MM.1S (cell line): Measurements from ENCODE around the gene CELF5.

Experiments
- DNase-seq: peaks from one replicate; pipeline ENCODE4 v3.0.0-alpha.2; 2015
- H2AFZ ChIP-seq: fragments of 300-600 bp; sonication (generic); 2 replicates; pipeline ENCODE4 v1.6.0; 2016; ENCODE audit warnings: antibody characterized with exemption, low read length
- H3F3A ChIP-seq: fragments of 300-600 bp; sonication (generic); 2 replicates; pipeline ENCODE4 v1.6.1; 2016; ENCODE audit warnings: mild to moderate bottlenecking, antibody characterized with exemption, low read length, moderate library complexity, mixed read lengths; ENCODE audit not compliant: insufficient read depth
- H3K27ac ChIP-seq: fragments of 300-600 bp; sonication (generic); 2 replicates; pipeline ENCODE4 v1.5.1; 2016; ENCODE audit warnings: mild to moderate bottlenecking, low read length
- H3K27me3 ChIP-seq: fragments of 300-600 bp; sonication (generic); replicated peaks from 2 replicates; pipeline ENCODE4 v1.6.0; 2016; ENCODE audit warnings: low read length; ENCODE audit not compliant: insufficient read depth
- H3K36me3 ChIP-seq: fragments of 300-600 bp; sonication (generic); replicated peaks from 2 replicates; pipeline ENCODE4 v1.6.1; 2016; ENCODE audit warnings: mild to moderate bottlenecking, low read length, mixed read lengths; ENCODE audit not compliant: insufficient read depth
- H3K4me1 ChIP-seq: fragments of 300-600 bp; sonication (generic); 2 replicates; pipeline ENCODE4 v1.6.1; 2016; ENCODE audit warnings: low read length, mixed read lengths
- H3K4me2 ChIP-seq: fragments of 300-600 bp; sonication (generic); 2 replicates; pipeline ENCODE4 v1.6.0; 2016; ENCODE audit warnings: low read depth, low read length
- H3K4me3 ChIP-seq: fragments of 300-600 bp; sonication (generic); 2 replicates; pipeline ENCODE4 v1.5.1; 2016; ENCODE audit warnings: low read length, mixed read lengths
- H3K79me2 ChIP-seq: fragments of 300-600 bp; sonication (generic); 2 replicates; pipeline ENCODE4 v1.6.1; 2016; ENCODE audit warnings: mixed run types, low read length, mixed read lengths
- H3K9ac ChIP-seq: fragments of 300-600 bp; sonication (generic); 2 replicates; pipeline ENCODE4 v1.6.1; 2016; ENCODE audit warnings: low read length, mixed read lengths
- H3K9me2 ChIP-seq: fragments of 300-600 bp; sonication (generic); replicated peaks from 2 replicates; pipeline ENCODE4 v1.6.1; 2016; ENCODE audit warnings: mild to moderate bottlenecking, low read length, mixed read lengths; ENCODE audit not compliant: insufficient read depth
- H3K9me3 ChIP-seq: fragments of 300-600 bp; sonication (generic); replicated peaks from 2 replicates; pipeline ENCODE4 v1.6.1; 2016; ENCODE audit warnings: mild to moderate bottlenecking, low read length, mixed read lengths; ENCODE audit not compliant: insufficient read depth
- H4K20me1 ChIP-seq: fragments of 300-600 bp; sonication (generic); 2 replicates; pipeline ENCODE4 v1.6.1; 2016; ENCODE audit warnings: mild to moderate bottlenecking, low read length, moderate library complexity, mixed read lengths; ENCODE audit not compliant: insufficient read depth
- EZH2 ChIP-seq: fragments of 300-600 bp; sonication (generic); optimal IDR thresholded peaks from 2 replicates; pipeline ENCODE3; 2017; ENCODE audit warnings: low read depth, mild to moderate bottlenecking, antibody characterized with exemption, low read length, mixed read lengths
- EZH2phosphoT487 ChIP-seq: fragments of 300-600 bp; sonication (generic); IDR thresholded peaks from 2 replicates; pipeline ENCODE4 v1.6.1; 2018; ENCODE audit warnings: antibody characterized with exemption, low read length
- TF ChIP-seq, protein P1 (sequence below): fragments of 300-600 bp; sonication (generic); IDR thresholded peaks from 2 replicates; pipeline ENCODE4 v1.5.1; 2016; ENCODE audit warnings: antibody characterized with exemption, low read length, mixed read lengths

CELF5 gene

GRCh38 chr19:3316659-3317207, 92.3 kb downstream of the CELF5 start:
- Histone ChIP-seq H3K27me3 (peaks cover 95% of the 10 kb centered on the region), H3K79me2 (no peaks in the 10 kb centered on the region), H3K4me1 (no peaks in the 10 kb centered on the region), H3K4me2 (no peak overlapping the region), H3F3A (no peaks in the 10 kb centered on the region), H3K36me3 (no peaks in the 10 kb centered on the region), H3K4me3 (no peak overlapping the region), H2AFZ (no peak overlapping the region), H3K9ac (no peak overlapping the region), H3K9me2 (no peaks in the 10 kb centered on the region), H4K20me1 (no peaks in the 10 kb centered on the region), H3K9me3 (no peaks in the 10 kb centered on the region), H3K27ac (no peak overlapping the region)
- no peak for DNase-seq
- TF ChIP-seq EZH2phosphoT487 (no peak), EZH2 (no peak)
- TF ChIP-seq, protein P1, sequence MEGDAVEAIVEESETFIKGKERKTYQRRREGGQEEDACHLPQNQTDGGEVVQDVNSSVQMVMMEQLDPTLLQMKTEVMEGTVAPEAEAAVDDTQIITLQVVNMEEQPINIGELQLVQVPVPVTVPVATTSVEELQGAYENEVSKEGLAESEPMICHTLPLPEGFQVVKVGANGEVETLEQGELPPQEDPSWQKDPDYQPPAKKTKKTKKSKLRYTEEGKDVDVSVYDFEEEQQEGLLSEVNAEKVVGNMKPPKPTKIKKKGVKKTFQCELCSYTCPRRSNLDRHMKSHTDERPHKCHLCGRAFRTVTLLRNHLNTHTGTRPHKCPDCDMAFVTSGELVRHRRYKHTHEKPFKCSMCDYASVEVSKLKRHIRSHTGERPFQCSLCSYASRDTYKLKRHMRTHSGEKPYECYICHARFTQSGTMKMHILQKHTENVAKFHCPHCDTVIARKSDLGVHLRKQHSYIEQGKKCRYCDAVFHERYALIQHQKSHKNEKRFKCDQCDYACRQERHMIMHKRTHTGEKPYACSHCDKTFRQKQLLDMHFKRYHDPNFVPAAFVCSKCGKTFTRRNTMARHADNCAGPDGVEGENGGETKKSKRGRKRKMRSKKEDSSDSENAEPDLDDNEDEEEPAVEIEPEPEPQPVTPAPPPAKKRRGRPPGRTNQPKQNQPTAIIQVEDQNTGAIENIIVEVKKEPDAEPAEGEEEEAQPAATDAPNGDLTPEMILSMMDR = no peak

DNA sequence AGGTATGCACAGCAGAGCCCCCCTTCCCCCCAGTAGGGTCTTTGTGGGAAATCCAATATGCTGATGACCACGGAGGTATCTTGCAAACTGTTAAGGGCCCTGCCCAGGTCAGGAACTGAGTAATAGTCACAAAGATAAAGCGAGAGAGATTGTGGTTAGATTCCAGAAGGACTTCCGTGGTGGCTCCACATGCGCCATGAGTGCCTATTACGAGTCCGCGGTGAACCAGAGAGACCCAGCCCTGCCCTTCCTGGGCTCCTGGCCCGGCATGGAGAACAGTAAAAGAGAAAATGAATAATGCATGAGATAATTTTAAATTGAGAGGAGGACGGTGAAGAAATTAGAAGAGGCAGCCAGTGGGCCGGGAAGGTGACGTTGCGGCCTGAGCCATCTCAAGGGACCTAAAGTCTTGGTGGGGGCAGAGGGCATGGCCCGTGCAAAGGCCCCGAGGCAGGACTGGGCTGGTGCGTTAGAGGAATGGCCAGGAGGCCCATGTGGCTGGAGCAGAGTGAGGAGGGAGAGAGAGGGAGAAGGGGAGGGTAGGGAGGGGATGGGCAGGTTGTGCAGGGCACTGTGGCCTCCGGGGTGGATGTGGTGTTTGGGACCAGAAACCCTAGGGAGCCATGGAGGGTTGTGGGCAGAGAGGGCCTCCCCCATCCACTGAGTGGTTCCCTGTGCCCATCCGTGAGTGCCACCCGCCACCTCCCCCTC, 95.3 kb downstream of the CELF5 start:
- H3K4me2 ChIP-seq = no peak overlapping the region
- no peaks in the 10 kb centered on the region for H4K20me1 ChIP-seq
- no peaks in the 10 kb centered on the region for H3K79me2 ChIP-seq
- peaks cover 83% of the 10 kb centered on the region for H3K27me3 ChIP-seq
- no peaks in the 10 kb centered on the region for H3K9me2 ChIP-seq
- TF ChIP-seq EZH2phosphoT487 (no peak), EZH2 (no peak)
- TF ChIP-seq, protein P1 = no peak
- no peaks in the 10 kb centered on the region for H3K36me3 ChIP-seq
- H3K9ac ChIP-seq = no peak overlapping the region
- no peaks in the 10 kb centered on the region for H3F3A ChIP-seq
- DNase-seq = no peak
- no peak overlapping the region for H3K27ac ChIP-seq
- H3K4me1 ChIP-seq = no peaks in the 10 kb centered on the region
- H3K9me3 ChIP-seq = no peaks in the 10 kb centered on the region
- no peak overlapping the region for H2AFZ ChIP-seq
- no peak overlapping the region for H3K4me3 ChIP-seq

DNA sequence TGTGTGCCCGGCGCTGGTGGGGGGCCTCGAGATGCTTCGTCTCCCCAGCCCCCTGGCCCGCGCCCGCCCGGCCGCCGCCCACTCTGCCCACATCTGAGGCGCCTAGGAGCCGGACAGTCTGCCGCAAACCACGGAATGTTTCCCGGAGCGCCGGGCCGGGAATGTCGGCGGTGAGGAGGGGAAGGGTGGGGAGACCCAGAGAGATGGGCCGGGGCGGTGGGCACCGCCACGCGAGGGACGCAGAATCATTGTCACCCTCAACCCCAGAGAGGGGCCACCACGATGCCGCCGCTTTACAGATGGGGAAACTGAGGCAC, 95.9 kb downstream of the CELF5 start:
- Histone ChIP-seq H3K4me3 (no peak overlapping the region), H3K4me2 (no peak overlapping the region), H3F3A (no peaks in the 10 kb centered on the region), H3K4me1 (no peaks in the 10 kb centered on the region), H3K79me2 (no peaks in the 10 kb centered on the region), H2AFZ (no peak overlapping the region), H3K9me3 (no peaks in the 10 kb centered on the region), H3K27me3 (peaks cover 82% of the 10 kb centered on the region), H3K9ac (no peak overlapping the region), H3K9me2 (no peaks in the 10 kb centered on the region), H3K36me3 (no peaks in the 10 kb centered on the region), H3K27ac (no peak overlapping the region), H4K20me1 (no peaks in the 10 kb centered on the region)
- TF ChIP-seq, protein P1 = no peak
- TF ChIP-seq EZH2 (no peak), EZH2phosphoT487 (no peak)
- no peak for DNase-seq
